Mesenchymal stem cell (in vitro differentiated cells and primary cell): ENCODE data around the gene RPS5.

Experiments
- DNase-seq: peaks from one replicate; pipeline ENCODE4 v3.0.0-alpha.2; 2013
- H2AFZ ChIP-seq: one replicate; pipeline ENCODE4 v1.6.1; 2013; ENCODE audit warnings: low read depth, mild to moderate bottlenecking, control low read depth, inconsistent platforms, low read length, moderate library complexity
- H2AK5ac ChIP-seq: 2 replicates; pipeline ENCODE4 v1.6.1; 2013; ENCODE audit warnings: low read length, moderate library complexity, mild to moderate bottlenecking, inconsistent platforms; ENCODE audit not compliant: severe bottlenecking
- H2BK120ac ChIP-seq: one replicate; pipeline ENCODE4 v1.6.1; 2013; ENCODE audit warnings: low read depth, mild to moderate bottlenecking, inconsistent platforms, low read length, moderate library complexity
- H2BK12ac ChIP-seq, 2 experiments: one replicate each; pipeline ENCODE4 v1.6.1; 2013; ENCODE audit warnings: inconsistent platforms in 2 of 2, low read length in 2 of 2, mild to moderate bottlenecking in 2 of 2, moderate library complexity in 2 of 2, control low read depth in 1 of 2
- H2BK15ac ChIP-seq: one replicate; pipeline ENCODE4 v1.6.1; 2013; ENCODE audit warnings: mild to moderate bottlenecking, low read depth, inconsistent platforms; ENCODE audit not compliant: poor library complexity, severe bottlenecking
- H2BK5ac ChIP-seq: 2 replicates; pipeline ENCODE4 v1.6.1; 2013; ENCODE audit warnings: low read depth, mild to moderate bottlenecking, low read length, control low read depth, inconsistent platforms; ENCODE audit not compliant: poor library complexity, severe bottlenecking
- H3K14ac ChIP-seq, 2 experiments: one replicate each; pipeline ENCODE4 v1.6.1; 2013; ENCODE audit warnings: inconsistent platforms in 2 of 2, low read length in 2 of 2, control low read depth in 1 of 2, mild to moderate bottlenecking in 1 of 2, moderate library complexity in 1 of 2
- H3K18ac ChIP-seq, 2 experiments: one replicate each; pipeline ENCODE4 v1.6.1; 2013; ENCODE audit warnings: inconsistent platforms in 2 of 2, low read length in 2 of 2, control low read depth in 1 of 2, low read depth in 1 of 2, mild to moderate bottlenecking in 1 of 2
- H3K23ac ChIP-seq, 2 experiments: one replicate each; pipeline ENCODE4 v1.6.1; 2013; ENCODE audit warnings: inconsistent platforms in 2 of 2, low read length in 2 of 2, mild to moderate bottlenecking in 2 of 2, moderate library complexity in 2 of 2, control low read depth in 1 of 2
- H3K27ac ChIP-seq: 2 replicates; pipeline ENCODE4 v1.5.1; 2013; ENCODE audit warnings: mild to moderate bottlenecking, moderate library complexity, low read length, control low read depth, inconsistent platforms; ENCODE audit not compliant: poor library complexity, severe bottlenecking
- H3K27me3 ChIP-seq, 2 experiments: 2 replicates each; pipeline versions ENCODE4 v1.6.1 to v1.7.0; 2013; ENCODE audit warnings: low read length in 2 of 2, mild to moderate bottlenecking in 2 of 2, moderate library complexity in 2 of 2, control low read depth in 1 of 2, inconsistent platforms in 1 of 2; ENCODE audit not compliant: control insufficient read depth in 1 of 2, insufficient read depth in 1 of 2
- H3K36me3 ChIP-seq, 2 experiments: 2 replicates each; pipeline versions ENCODE4 v1.6.1 to v1.7.0; 2013; ENCODE audit warnings: low read length in 2 of 2, control low read depth in 1 of 2, inconsistent platforms in 1 of 2, low read depth in 1 of 2, mild to moderate bottlenecking in 1 of 2; ENCODE audit not compliant: insufficient read depth in 2 of 2, control insufficient read depth in 1 of 2
- H3K4ac ChIP-seq, 2 experiments: one replicate each; pipeline ENCODE4 v1.6.1; 2013; ENCODE audit warnings: inconsistent platforms in 2 of 2, low read length in 2 of 2, mild to moderate bottlenecking in 2 of 2, moderate library complexity in 2 of 2, control low read depth in 1 of 2, low read depth in 1 of 2
- H3K4me1 ChIP-seq: 2 replicates; pipeline ENCODE4 v1.6.1; 2013; ENCODE audit warnings: low read depth, low read length, control low read depth; ENCODE audit not compliant: control insufficient read depth, insufficient read depth
- H3K4me2 ChIP-seq: 2 replicates; pipeline ENCODE4 v1.6.1; 2013; ENCODE audit warnings: low read length, mild to moderate bottlenecking, inconsistent platforms; ENCODE audit not compliant: poor library complexity, severe bottlenecking
- H3K4me3 ChIP-seq, 2 experiments: 2 replicates each; pipeline versions ENCODE4 v1.5.1 to v1.7.0; 2013; ENCODE audit warnings: low read length in 2 of 2, mild to moderate bottlenecking in 2 of 2, control low read depth in 1 of 2, low read depth in 1 of 2; ENCODE audit not compliant: insufficient read depth in 1 of 2
- H3K79me1 ChIP-seq: replicated peaks from 2 replicates; pipeline ENCODE4 v1.6.1; 2013; ENCODE audit warnings: mild to moderate bottlenecking, control low read depth, low read length, inconsistent platforms; ENCODE audit not compliant: poor library complexity, severe bottlenecking
- H3K9ac ChIP-seq: 2 replicates; pipeline ENCODE4 v1.7.0; 2013; ENCODE audit warnings: mild to moderate bottlenecking, low read length, moderate library complexity
- H3K9me3 ChIP-seq: 2 replicates; pipeline ENCODE4 v1.7.0; 2013; ENCODE audit warnings: mild to moderate bottlenecking, low read length; ENCODE audit not compliant: control insufficient read depth
- H4K8ac ChIP-seq: one replicate; pipeline ENCODE4 v1.6.1; 2013; ENCODE audit warnings: inconsistent platforms, mild to moderate bottlenecking, low read length, moderate library complexity
- H4K91ac ChIP-seq: one replicate; pipeline ENCODE4 v1.6.1; 2013; ENCODE audit warnings: mild to moderate bottlenecking, low read length, inconsistent platforms
- WGBS: methylation state at CpG from one replicate; pipeline ENCODE4 v1.1.7; 2013; ENCODE audit warnings: mixed read lengths; 5-methylcytosine and 5-hydroxymethylcytosine counted together

Gene RPS5

DNA sequence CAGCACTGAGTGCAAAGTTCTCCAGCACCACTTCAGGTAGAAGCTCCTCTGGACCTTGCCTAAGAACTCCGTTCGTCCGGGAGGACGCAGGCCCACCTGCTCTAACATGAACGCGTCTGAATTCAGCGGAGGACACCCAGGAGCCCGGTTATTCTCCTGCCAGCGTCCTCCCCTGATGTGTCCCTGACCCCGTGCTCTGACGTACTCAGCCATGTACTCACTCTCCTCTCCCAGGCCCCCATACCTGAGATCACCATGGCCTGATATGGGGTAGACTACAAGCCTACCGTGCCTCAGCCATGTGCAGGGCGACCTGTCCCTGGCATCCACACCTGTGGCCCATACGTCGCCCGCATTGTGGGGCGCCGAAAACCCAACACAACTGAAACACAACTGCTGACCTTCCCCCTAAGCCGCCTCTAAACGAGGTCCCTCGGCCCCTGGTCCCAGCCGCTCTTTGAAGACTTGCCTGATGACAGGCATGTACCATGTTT, 20.6 kb downstream of the RPS5 start:
- peak overlapping the region; percentile 95 to 98 for H3K18ac ChIP-seq
- 28% methylated on average over 22 of the region's 22 CpGs for WGBS
- H2BK5ac ChIP-seq: no peak overlapping the region
- H3K4me3 ChIP-seq: peak overlapping the region; percentile 98 to 99
- peak overlapping the region; percentile 92 to 94 for H3K23ac ChIP-seq
- peak overlapping the region; percentile 28 to 78 for H2BK12ac ChIP-seq
- peak overlapping the region; percentile 73 for H2BK120ac ChIP-seq
- no peaks in the 10 kb centered on the region for H3K9me3 ChIP-seq
- peak overlapping the region; percentile 76 to 99 for H3K4ac ChIP-seq
- peak overlapping the region; percentile 86 for H4K8ac ChIP-seq
- peak overlapping the region; percentile 92 for H2AFZ ChIP-seq
- H3K4me1 ChIP-seq: peaks cover 21% of the 10 kb centered on the region
- peak overlapping the region; percentile 98 for H3K9ac ChIP-seq
- peaks cover 29% of the 10 kb centered on the region for H3K79me1 ChIP-seq
- H2BK15ac ChIP-seq: peak overlapping the region; percentile 94
- peak overlapping the region; percentile 92 for H4K91ac ChIP-seq
- peak overlapping the region; percentile 14 for H2AK5ac ChIP-seq
- no peaks in the 10 kb centered on the region for H3K27me3 ChIP-seq
- H3K4me2 ChIP-seq: peak overlapping the region; percentile 98
- peak; percentile 37 for DNase-seq
- peak overlapping the region; percentile 59 for H3K27ac ChIP-seq
- H3K36me3 ChIP-seq: peaks cover 0 to 3% of the 10 kb centered on the region in 2 experiments
- H3K14ac ChIP-seq: peak overlapping the region in 1 of 2 experiments; percentile 19

GRCh38 chr19:58408152-58409009, 21.3 kb downstream of the RPS5 start, which contains the start of gene ZNF584:
Gene ZNF584 (plus strand): TSS chr19:58408649. CDS start chr19:58409148, 499 bp downstream.
- WGBS: under 1% methylated on average over 89 of the region's 100 CpGs
- peak within 1 kb of the TSS; percentile 95 to 98 for H3K18ac ChIP-seq
- peak within 1 kb of the TSS; percentile 54 to 78 for H2BK12ac ChIP-seq
- H2BK15ac ChIP-seq: peak within 1 kb of the TSS; percentile 94
- peak within 1 kb of the TSS; percentile 72 for H3K27ac ChIP-seq
- peak within 1 kb of the TSS; percentile 14 for H2AK5ac ChIP-seq
- H3K9ac ChIP-seq: peak within 1 kb of the TSS; percentile 98
- peak within 1 kb of the TSS in 1 of 2 experiments; percentile 100 for H3K14ac ChIP-seq
- H3K79me1 ChIP-seq: peaks cover 30% of the 10 kb centered on the region
- H3K4me2 ChIP-seq: peak within 1 kb of the TSS; percentile 98
- peaks cover 0 to 3% of the 10 kb centered on the region in 2 experiments for H3K36me3 ChIP-seq
- H3K4me1 ChIP-seq: peaks cover 21% of the 10 kb centered on the region
- peak within 1 kb of the TSS; percentile 57 for H2BK5ac ChIP-seq
- no peaks in the 10 kb centered on the region for H3K27me3 ChIP-seq
- H3K23ac ChIP-seq: peak within 1 kb of the TSS; percentile 92 to 98
- H4K8ac ChIP-seq: peak within 1 kb of the TSS; percentile 95
- peak within 1 kb of the TSS; percentile 92 for H4K91ac ChIP-seq
- H2AFZ ChIP-seq: peak within 1 kb of the TSS; percentile 98
- H2BK120ac ChIP-seq: peak within 1 kb of the TSS; percentile 73
- H3K9me3 ChIP-seq: no peaks in the 10 kb centered on the region
- DNase-seq: peak; percentile 95
- peak within 1 kb of the TSS; percentile 98 to 99 for H3K4me3 ChIP-seq
- peak within 1 kb of the TSS; percentile 76 to 99 for H3K4ac ChIP-seq

DNA sequence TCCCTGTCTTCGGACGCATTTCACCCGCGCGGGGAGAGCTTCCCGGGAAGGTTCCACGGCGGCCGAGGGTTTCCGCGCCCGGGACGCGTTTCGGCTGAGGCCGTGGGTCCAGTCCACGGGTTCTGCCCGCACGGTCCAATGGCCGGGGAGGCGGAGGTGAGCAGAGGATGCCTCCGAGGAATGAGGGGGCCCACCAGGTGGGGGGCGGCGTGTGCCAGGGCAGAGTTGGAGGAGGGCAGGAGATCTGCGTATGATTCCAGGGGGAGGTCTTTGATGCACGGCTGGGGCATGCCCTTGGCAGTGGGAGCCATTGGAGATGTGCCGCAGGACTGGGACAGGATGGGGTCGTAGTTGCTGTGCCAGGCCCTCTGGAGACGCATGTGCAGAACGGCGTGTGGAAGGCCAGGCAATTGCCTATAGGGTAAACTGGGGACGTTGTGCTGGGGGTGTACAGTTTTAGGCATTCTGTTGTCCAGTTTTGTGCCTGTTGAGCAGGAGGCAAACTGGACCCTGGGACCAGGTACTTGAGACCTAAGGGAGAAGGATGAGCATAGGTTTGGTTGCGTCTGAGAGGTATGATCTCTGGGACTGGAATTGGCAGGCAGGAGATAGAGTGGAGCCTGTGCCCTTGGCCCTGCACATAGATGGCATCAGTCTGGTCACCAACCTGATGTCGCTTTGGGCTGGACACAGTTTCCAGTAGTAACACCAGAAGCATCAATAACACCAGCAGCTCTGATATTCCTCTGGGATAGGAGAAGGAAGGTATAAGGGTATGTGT, 22.1 kb downstream of the RPS5 start:
- peak overlapping the region; percentile 95 for H4K8ac ChIP-seq
- H3K36me3 ChIP-seq: peaks cover 0 to 3% of the 10 kb centered on the region in 2 experiments
- no peak overlapping the region for H2AK5ac ChIP-seq
- H2BK5ac ChIP-seq: no peak overlapping the region
- peak overlapping the region; percentile 88 to 97 for H3K18ac ChIP-seq
- H3K14ac ChIP-seq: peak overlapping the region in 1 of 2 experiments; percentile 98
- no peak overlapping the region for H3K27ac ChIP-seq
- H2BK12ac ChIP-seq: no peak overlapping the region
- H3K9me3 ChIP-seq: no peaks in the 10 kb centered on the region
- peak overlapping the region; percentile 66 to 89 for H3K4ac ChIP-seq
- H2AFZ ChIP-seq: peak overlapping the region; percentile 98
- peak overlapping the region; percentile 98 to 99 for H3K4me3 ChIP-seq
- peaks cover 30% of the 10 kb centered on the region for H3K79me1 ChIP-seq
- WGBS: 3% methylated on average over 33 of the region's 34 CpGs
- H3K23ac ChIP-seq: peak overlapping the region in 1 of 2 experiments; percentile 98
- H3K4me2 ChIP-seq: peak overlapping the region; percentile 91
- peak; percentile 49 for DNase-seq
- H4K91ac ChIP-seq: peak overlapping the region; percentile 68
- no peak overlapping the region for H2BK120ac ChIP-seq
- H2BK15ac ChIP-seq: peak overlapping the region; percentile 57
- no peaks in the 10 kb centered on the region for H3K27me3 ChIP-seq
- peak overlapping the region; percentile 98 for H3K9ac ChIP-seq
- H3K4me1 ChIP-seq: peaks cover 21% of the 10 kb centered on the region
